Measurements from ENCODE around the gene ZMAT5.
A peak's percentile ranks its signal among the peaks of the same experiment; 100 is the strongest.

Gene ZMAT5

DNA sequence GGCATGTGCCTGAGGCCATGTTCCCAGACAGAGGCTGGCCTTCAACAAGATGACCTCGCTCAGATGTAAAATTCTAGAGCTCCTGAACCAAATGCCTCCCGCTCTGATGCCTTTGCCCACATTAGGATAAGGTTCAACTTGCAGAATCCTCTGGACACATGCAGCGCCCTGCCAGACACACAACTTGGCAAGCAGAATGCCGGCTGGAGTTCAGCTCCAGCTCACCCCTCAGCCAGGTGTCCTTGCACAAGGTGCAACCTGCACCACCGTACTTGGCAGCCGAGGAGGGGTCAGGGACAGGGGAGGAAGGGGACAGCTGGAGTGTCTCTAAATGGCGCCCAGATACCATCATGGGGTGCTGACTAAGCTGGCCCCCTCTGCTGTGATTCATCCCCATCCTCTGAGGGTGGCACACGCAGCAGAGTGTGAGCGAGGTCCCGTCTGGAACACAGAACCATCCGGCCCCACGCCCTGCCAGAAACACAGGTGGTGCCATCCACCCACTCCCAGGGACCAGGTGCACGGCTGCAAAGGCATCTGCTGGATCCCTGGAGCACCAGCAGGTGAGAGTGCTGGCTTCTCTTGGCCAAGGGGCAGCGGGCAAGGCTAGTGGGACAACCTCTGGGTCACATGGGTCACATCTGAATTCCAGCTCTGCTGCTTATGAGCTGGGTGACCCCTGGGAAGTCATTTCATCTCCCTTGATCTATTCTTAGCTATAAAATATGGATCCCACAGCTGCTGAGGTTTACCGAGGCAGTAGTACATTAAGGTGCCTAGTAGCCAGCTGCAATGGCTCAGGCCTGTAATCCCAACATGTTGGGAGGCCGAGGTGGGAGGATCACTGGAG is 12.8 kb downstream of the ZMAT5 start:
- DNase-seq (ENCODE audit: low read depth), result no peak

GRCh38 chr22:29751669-29752068 is 15.1 kb downstream of the ZMAT5 start:
- no peak for DNase-seq (ENCODE audit: low read depth)

DNA sequence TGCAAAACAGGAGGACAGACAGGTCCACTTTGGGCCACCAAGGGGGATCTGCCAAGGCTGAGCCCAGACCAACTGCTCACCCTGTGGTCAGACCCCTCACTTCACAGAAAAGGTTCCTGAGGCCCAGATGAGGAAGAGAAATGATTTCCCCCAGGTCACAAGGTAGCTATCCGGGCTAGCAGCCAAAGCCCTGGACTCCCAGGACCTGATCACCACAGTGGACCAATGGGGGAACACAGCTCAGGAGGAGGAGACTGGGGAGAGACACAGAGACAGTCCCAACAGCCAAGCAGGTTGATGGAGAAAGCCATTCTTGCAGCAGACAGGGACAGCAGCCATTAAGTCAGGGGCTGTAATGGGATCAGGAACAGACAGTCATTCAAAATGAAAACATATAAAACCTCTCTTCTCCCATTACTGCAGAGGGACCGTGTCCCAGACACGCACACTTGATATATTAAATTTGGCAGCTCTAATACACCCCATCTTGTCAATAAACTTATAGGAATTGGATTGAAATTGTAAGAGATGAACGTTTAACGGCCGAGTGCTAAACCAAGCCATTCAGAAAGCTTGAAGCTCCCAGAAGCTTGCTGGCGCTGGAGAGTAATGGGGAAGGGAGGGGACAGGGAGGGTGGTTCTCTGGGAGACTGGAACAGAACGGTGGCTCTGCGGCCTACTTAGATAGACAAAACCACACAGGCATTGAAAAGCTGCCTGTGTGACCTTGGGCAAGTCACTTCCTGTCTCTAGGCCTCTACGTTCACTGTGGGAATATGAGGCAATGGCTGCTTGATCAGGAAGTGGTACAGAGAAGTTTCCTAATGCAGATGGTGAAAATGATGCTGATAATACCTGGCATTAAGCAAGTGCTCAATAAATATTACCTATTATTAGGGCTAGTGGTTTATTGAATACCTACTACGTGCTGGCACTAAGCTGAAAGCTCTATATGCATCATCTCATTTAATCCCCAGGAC is 16.0 kb downstream of the ZMAT5 start:
- no peak for DNase-seq (ENCODE audit: low read depth)

GRCh38 chr22:29750029-29750428 is 16.8 kb downstream of the ZMAT5 start:
- DNase-seq (ENCODE audit: low read depth), result no peak

DNA sequence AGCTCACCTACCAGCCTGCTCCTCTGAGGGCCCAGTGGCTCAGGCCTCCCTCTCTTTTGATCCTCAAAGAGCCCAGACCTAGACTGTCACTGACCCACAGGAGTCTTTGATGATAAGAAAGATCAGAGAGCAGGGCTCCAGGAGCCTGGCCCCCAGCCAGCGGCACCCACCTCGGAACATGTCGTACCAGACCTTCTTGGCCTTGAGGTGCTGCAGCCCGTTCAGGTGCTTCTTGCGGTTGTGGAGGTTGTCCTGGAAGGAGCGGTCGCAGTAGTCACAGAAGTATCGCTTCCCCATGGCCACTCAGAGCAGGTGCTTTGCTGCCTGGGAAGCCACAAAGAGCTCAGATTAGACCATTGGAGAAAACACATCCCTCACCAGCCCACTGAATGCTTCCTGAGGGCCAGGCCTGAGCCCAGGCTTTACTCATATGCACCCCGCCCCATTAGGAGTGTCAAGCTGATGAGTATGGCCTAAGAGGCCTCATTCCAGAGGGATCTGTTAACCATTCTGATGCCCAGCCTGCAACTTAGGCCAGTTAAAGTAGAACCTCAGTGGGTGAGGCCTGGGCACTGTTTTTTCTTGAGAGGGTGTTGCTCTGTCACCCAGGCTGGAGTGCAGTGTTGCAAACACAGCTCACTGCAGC is 18.4 kb downstream of the ZMAT5 start:
- no peak for DNase-seq (ENCODE audit: low read depth)

GRCh38 chr22:29747832-29748231 is 19.0 kb downstream of the ZMAT5 start:
- DNase-seq (ENCODE audit: low read depth), result no peak

GRCh38 chr22:29744902-29745301 is 21.9 kb downstream of the ZMAT5 start:
- peak; percentile 61 for DNase-seq (ENCODE audit: low read depth)

DNA sequence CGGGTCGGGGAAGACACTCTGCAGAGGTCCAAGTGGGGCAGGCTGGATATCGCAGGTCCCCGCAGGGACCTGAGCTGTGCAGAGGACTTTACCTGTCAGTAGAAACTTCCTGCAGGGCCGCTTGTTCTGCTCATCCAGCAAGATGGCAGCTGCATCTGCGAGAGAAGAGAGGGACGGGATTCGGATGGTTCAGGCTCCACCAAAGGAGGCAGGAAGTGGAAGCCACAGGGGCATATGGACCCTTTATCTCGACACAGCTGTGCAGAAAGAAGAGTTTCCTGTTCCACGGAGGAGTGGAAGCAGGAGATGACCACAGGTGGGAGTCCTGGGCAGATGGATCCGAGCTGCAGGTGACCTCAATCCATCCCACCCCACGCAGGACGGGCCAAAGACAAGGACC is 24.5 kb downstream of the ZMAT5 start:
- DNase-seq (ENCODE audit: low read depth), result no peak

GRCh38 chr22:29741926-29742325 is 24.9 kb downstream of the ZMAT5 start:
- DNase-seq (ENCODE audit: low read depth), result no peak

GRCh38 chr22:29740216-29740615 is 26.6 kb downstream of the ZMAT5 start:
- no peak for DNase-seq (ENCODE audit: low read depth)

GRCh38 chr22:29739346-29739875 is 27.4 kb downstream of the ZMAT5 start:
- DNase-seq (ENCODE audit: low read depth), result no peak

DNA sequence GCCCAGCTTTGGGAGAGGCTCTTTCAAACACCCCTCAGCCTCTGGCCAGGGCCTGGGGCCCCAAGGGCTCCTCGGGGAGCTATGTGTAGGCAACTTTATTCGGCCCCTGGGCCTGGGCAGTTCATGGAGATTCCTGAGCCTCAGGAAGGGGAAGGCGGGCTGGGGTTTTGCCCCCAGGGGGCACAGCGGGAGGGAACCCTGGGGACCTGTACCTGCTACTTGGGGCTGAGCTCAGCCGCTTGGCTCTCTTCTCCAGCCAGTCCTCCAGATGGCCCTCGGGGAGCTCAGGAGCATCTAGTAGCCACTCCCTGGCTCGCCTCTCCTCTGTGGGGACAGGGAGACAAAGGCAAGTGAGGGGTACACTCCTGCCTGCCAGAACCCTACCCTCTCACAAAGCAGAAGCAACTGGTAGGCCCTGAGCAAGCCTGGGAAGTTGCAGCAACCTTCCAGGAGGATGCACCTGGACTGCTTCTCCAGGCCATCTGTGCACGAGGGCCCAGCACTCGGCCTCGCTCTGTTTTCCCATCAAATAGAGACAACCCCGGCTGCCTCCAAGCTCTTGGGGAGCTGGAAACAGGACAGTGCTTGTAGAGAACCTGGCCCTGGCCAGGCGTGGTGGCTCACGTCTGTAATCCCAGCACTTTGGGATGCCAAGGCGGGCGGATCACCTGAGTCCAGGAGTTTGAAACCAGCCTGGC is 28.5 kb downstream of the ZMAT5 start:
- no peak for DNase-seq (ENCODE audit: low read depth)

DNA sequence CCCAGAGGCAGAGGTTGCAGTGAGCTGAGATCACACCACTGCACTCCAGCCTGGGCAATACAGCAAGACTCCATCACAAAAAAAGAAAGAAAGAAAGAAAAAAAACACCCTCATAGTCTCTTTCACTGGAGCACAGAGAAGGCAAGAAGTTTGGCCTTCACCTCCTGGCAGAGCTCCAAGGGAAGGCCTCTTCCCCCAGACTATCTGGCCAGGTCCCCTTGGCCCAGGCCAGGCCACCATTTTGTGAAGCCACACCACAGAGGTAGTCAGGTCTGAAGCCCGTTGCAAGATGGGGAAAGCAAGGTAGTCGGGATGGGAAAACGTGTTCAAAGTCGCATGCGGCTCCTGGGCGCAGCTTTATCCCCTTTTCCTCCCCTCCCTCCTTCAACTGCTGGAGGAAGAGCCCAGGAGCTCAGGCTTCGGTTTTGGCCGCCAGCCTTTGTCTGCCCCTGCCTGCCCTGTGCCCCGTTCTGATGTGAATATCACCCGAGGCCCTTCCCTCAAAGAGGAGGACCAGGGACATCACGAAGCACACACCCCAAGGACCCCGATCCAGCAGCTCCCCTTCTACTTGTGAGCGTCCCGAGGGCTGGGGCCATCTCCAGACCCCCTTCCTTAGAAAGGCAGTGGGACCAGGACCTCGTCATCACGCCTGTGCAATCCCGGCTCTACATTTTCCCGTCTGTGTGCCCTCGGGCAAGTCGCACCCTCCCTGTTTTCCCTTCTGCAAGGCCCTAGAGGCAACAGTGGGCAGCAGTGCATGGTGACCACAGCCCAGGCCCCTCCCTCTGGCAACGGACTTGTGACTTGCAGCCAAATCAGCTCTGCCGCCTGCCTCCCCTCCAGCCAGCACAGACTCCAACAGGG is 29.3 kb downstream of the ZMAT5 start:
- DNase-seq (ENCODE audit: low read depth), result no peak

DNA sequence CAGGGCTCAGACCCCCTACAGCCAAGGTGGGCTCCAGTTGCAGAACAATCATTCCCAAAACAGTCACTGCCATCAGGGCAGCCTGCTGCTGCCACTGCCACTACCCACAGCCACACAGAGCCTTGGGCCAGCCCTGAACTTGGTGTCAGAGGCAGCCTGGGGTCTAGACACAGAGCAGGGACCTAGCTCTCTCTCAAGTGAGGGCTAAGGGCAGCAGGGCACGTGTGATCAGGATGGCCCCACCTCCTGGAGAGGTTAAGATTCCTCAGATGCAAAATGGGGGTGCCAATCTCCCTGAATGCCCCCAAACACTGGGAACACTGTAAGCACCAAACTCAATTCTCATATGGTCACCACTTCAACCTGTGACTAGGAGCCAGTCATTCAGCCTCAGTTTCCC is 31.4 kb downstream of the ZMAT5 start:
- no peak for DNase-seq (ENCODE audit: low read depth)

- no peak for DNase-seq (ENCODE audit: low read depth)
Measured at GRCh38 chr22:29734838-29735237, 32.0 kb downstream of the ZMAT5 start.

DNA sequence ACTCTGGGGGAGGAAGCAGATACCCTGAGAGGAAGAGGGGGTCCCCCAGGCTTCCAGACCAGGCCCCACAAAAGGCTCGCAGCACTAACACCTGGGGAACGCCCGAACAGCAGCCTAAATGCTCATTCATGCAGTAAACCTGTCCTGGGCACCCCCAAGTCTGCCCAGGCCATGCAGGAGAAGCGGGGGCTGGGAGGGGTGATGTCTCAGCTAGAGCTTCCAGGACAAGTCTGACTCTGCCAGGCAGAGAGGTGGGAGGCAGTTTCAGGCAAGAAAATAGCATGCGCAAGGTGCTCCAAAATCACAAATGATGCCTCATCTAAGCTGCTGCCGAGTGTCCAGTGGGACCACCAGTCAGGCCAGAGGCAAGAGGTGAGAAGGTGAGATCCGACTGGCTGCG is 32.4 kb downstream of the ZMAT5 start:
- DNase-seq (ENCODE audit: low read depth), result no peak

GRCh38 chr22:29733362-29734201 is 33.2 kb downstream of the ZMAT5 start:
- no peak for DNase-seq (ENCODE audit: low read depth)

GRCh38 chr22:29732883-29733282 is 33.9 kb downstream of the ZMAT5 start:
- no peak for DNase-seq (ENCODE audit: low read depth)

DNA sequence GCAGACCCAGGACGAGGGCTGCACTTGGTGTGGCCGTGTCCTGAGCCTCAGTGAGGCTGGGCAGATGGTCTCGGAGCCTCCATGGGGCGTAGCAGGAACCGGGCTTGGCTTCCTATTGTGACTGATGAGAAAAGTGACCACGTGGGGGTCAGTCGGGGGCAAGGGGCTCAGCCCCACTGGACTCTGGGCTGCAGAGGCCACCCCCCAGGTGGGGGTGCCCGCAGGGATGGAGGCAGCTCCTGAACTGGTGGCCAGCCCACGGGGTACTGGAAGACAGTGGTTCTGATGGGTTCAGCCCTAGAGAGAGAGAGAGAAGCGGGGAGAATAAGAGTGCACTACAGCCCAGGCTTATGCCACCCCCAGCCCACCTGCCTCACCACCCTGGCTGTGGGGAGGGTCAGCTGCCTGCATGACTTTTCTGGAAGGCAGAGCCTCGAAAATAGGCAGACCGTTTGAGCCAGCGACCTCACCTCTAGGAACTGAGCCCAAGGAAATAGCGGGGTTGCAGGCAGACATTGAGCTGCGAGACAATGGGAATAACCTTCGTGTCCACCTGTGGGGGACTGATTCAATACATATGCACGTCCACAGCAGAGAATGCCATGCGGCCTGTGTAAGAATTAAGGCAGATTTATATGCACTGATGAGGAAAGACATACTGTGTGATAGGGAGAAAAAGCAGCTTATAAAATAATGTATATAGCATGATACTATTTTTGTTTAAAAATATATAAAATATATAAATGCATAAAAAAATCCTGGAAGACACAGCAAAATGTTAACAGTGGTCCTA is 35.6 kb downstream of the ZMAT5 start:
- no peak for DNase-seq (ENCODE audit: low read depth)
